CD14-positive monocyte (primary cell): ENCODE results near the gene ADAMTS17. TPM values are rescaled to one million over a fixed set of nuclear protein-coding genes. Genes with fewer than 3 reads are reported as not detected.

Source experiments
- DNase-seq, 3 donors: peaks; one replicate each; pipeline ENCODE4 v3.0.0-alpha.2; 2011 to 2022
- H2AFZ ChIP-seq: 2 replicates; pipeline ENCODE4 v1.6.0; 2012; ENCODE audit warnings: mild to moderate bottlenecking, low read depth, low read length, inconsistent platforms; ENCODE audit not compliant: insufficient read depth, poor library complexity, severe bottlenecking
- H3K27ac ChIP-seq, 2 donors: 1 replicate in 1 of 2; 2 replicates in 1 of 2; pipeline ENCODE4 v1.5.1; 2012 to 2013; ENCODE audit warnings: low read length in 2 of 2, control low read depth in 1 of 2, inconsistent platforms in 1 of 2, low read depth in 1 of 2, mild to moderate bottlenecking in 1 of 2
- H3K27me3 ChIP-seq, 2 donors: one replicate each; pipeline versions ENCODE4 v1.6.0 to v1.6.1; 2011 to 2013; ENCODE audit warnings: low read length in 2 of 2; ENCODE audit not compliant: control insufficient read depth in 2 of 2, insufficient read depth in 2 of 2
- H3K36me3 ChIP-seq, 2 donors: replicated peaks in 1 of 2; 1 replicate in 1 of 2; 2 replicates in 1 of 2; pipeline versions ENCODE4 v1.5.1 to v1.6.1; 2012 to 2013; ENCODE audit warnings: low read length in 2 of 2, control low read depth in 1 of 2, inconsistent platforms in 1 of 2, mild to moderate bottlenecking in 1 of 2; ENCODE audit not compliant: insufficient read depth in 2 of 2, control insufficient read depth in 1 of 2
- H3K4me1 ChIP-seq, 2 donors: 1 replicate in 1 of 2; 2 replicates in 1 of 2; pipeline versions ENCODE4 v1.5.1 to v1.6.1; 2012 to 2013; ENCODE audit warnings: low read length in 2 of 2, control low read depth in 1 of 2, inconsistent platforms in 1 of 2, mild to moderate bottlenecking in 1 of 2, moderate library complexity in 1 of 2; ENCODE audit not compliant: insufficient read depth in 2 of 2, control insufficient read depth in 1 of 2
- H3K4me2 ChIP-seq: replicated peaks from 2 replicates; pipeline ENCODE3; 2012; ENCODE audit warnings: low read length, moderate library complexity, mild to moderate bottlenecking; ENCODE audit not compliant: poor library complexity, severe bottlenecking; ENCODE audit errors: extremely low read depth
- H3K4me3 ChIP-seq, 3 experiments: fragments of 200-600 bp in 1 of 3; sonication (generic) in 1 of 3; replicated peaks in 1 of 3; 1 replicate in 2 of 3; 2 replicates in 1 of 3; pipeline ENCODE4 v1.5.1; 2011 to 2013; ENCODE audit warnings: low read length in 3 of 3, mild to moderate bottlenecking in 3 of 3, control low read depth in 2 of 3, low read depth in 2 of 3, inconsistent platforms in 1 of 3, moderate library complexity in 1 of 3
- H3K79me2 ChIP-seq: 2 replicates; pipeline ENCODE4 v1.6.0; 2012; ENCODE audit warnings: mild to moderate bottlenecking, control low read depth, inconsistent platforms, low read length, moderate library complexity; ENCODE audit not compliant: insufficient read depth
- H3K9ac ChIP-seq: 2 replicates; pipeline ENCODE4 v1.6.0; 2017; ENCODE audit warnings: low read length, mild to moderate bottlenecking; ENCODE audit not compliant: insufficient read depth, poor library complexity, severe bottlenecking
- H3K9me3 ChIP-seq, 2 donors: replicated peaks in 1 of 2; 1 replicate in 1 of 2; 2 replicates in 1 of 2; pipeline versions ENCODE4 v1.5.1 to v1.6.1; 2012 to 2013; ENCODE audit warnings: low read length in 2 of 2, control low read depth in 1 of 2; ENCODE audit not compliant: control insufficient read depth in 1 of 2, insufficient read depth in 1 of 2
- H4K20me1 ChIP-seq: 2 replicates; pipeline ENCODE4 v1.6.0; 2012; ENCODE audit warnings: mild to moderate bottlenecking, low read length, control low read depth, moderate library complexity; ENCODE audit not compliant: insufficient read depth
- H3K27ac Mint-ChIP-seq, 7 donors: one replicate each; pipeline ENCODE4 v1.8.0; 2020; ENCODE audit warnings: mild to moderate bottlenecking in 7 of 7, mixed read lengths in 7 of 7, moderate library complexity in 6 of 7, inconsistent platforms in 2 of 7
- H3K27me3 Mint-ChIP-seq, 3 donors: one replicate each; pipeline ENCODE4 v1.8.0; 2021 to 2022; ENCODE audit warnings: low read depth in 3 of 3, mild to moderate bottlenecking in 3 of 3, mixed read lengths in 3 of 3, moderate library complexity in 3 of 3, inconsistent platforms in 1 of 3
- H3K36me3 Mint-ChIP-seq, 2 donors: one replicate each; pipeline ENCODE4 v1.8.0; 2020; ENCODE audit warnings: mixed read lengths in 2 of 2, inconsistent platforms in 1 of 2, mild to moderate bottlenecking in 1 of 2
- H3K4me1 Mint-ChIP-seq: one replicate; pipeline ENCODE4 v1.8.0; 2020; ENCODE audit warnings: mild to moderate bottlenecking, mixed read lengths
- H3K4me3 Mint-ChIP-seq, 2 donors: one replicate each; pipeline ENCODE4 v1.8.0; 2020; ENCODE audit warnings: mild to moderate bottlenecking in 2 of 2, mixed read lengths in 2 of 2, moderate library complexity in 1 of 2
- H3K9me3 Mint-ChIP-seq, 7 donors: one replicate each; pipeline ENCODE4 v1.8.0; 2020 to 2022; ENCODE audit warnings: mixed read lengths in 7 of 7, mild to moderate bottlenecking in 6 of 7, moderate library complexity in 6 of 7, inconsistent platforms in 2 of 7
- CTCF ChIP-seq: fragments of 200-600 bp; IDR thresholded peaks from one replicate; pipeline ENCODE4 v1.8.0; 2022; ENCODE audit warnings: antibody characterized with exemption, mild to moderate bottlenecking
- WGBS: methylation state at CpG from one replicate; pipeline ENCODE4 v1.1.5; 2013; ENCODE audit warnings: missing lambda C conversion rate; ENCODE audit not compliant: insufficient coverage; 5-methylcytosine and 5-hydroxymethylcytosine counted together
- intact Hi-C, 2 donors: fragments of 100-400 bp; cut with micrococcal nuclease; formaldehyde crosslinking; loops; one replicate each; pipeline versions ENCODE4 v1.15.0 to v1.15.1; 2023
- polyA plus RNA-seq, 3 donors: library from polyadenylated mRNA; depleted of rRNA in 1 of 3; unstranded in 2 of 3; stranded (reverse) in 1 of 3; fragments of 300-500 nt in 2 of 3; fragments of >200 nt in 1 of 3; fragmentation: Illumina TruSeq in 2 of 3; gene quantifications; 1 replicate in 2 of 3; 2 replicates in 1 of 3; pipeline ENCODE4 v1.2.3, GENCODE V29; 2012 to 2021

Gene ADAMTS17
- polyA plus RNA-seq, 3 donors: 0.03 to 0.25 TPM; not detected in 1

- H3K9me3 ChIP-seq: no peaks in the 10 kb centered on the region
- TF ChIP-seq CTCF: no peak
- H3K4me3 ChIP-seq: no peak overlapping the region
- no peaks in the 10 kb centered on the region for H3K36me3 ChIP-seq
- peaks cover 2 to 16% (median 10%) of the 10 kb centered on the region in 7 donors for H3K9me3 Mint-ChIP-seq
- no peaks in the 10 kb centered on the region for H3K36me3 Mint-ChIP-seq
- H3K79me2 ChIP-seq: no peaks in the 10 kb centered on the region
- H3K27ac Mint-ChIP-seq: no peak overlapping the region
- H3K27ac ChIP-seq: no peak overlapping the region
- no peaks in the 10 kb centered on the region for H3K4me1 Mint-ChIP-seq
- H3K4me2 ChIP-seq: no peak overlapping the region
- no peak for DNase-seq
- intact Hi-C loops: no loop called here
- WGBS: 86% methylated on average over 4 of the region's 7 CpGs
- no peak overlapping the region for H3K9ac ChIP-seq
- H3K4me1 ChIP-seq: no peaks in the 10 kb centered on the region
- H3K27me3 Mint-ChIP-seq: peaks cover 2 to 8% (median 3%) of the 10 kb centered on the region in 3 donors
- no peaks in the 10 kb centered on the region for H3K27me3 ChIP-seq
- no peak overlapping the region for H3K4me3 Mint-ChIP-seq
- no peaks in the 10 kb centered on the region for H4K20me1 ChIP-seq
- no peak overlapping the region for H2AFZ ChIP-seq
Observed at GRCh38 chr15:99953886-99954285, 387.9 kb downstream of the ADAMTS17 start.

- Mint-ChIP-seq H3K36me3 (no peaks in the 10 kb centered on the region), H3K27ac (no peak overlapping the region), H3K9me3 (peaks cover 4 to 25% (median 13%) of the 10 kb centered on the region in 7 donors), H3K27me3 (peaks cover 2 to 4% (median 4%) of the 10 kb centered on the region in 3 donors), H3K4me1 (no peaks in the 10 kb centered on the region), H3K4me3 (no peak overlapping the region)
- intact Hi-C loops: no loop called here
- Histone ChIP-seq H3K36me3 (no peaks in the 10 kb centered on the region), H3K79me2 (no peaks in the 10 kb centered on the region), H3K4me2 (no peak overlapping the region), H4K20me1 (no peaks in the 10 kb centered on the region), H3K4me1 (no peaks in the 10 kb centered on the region), H2AFZ (no peak overlapping the region), H3K4me3 (no peak overlapping the region), H3K27me3 (no peaks in the 10 kb centered on the region), H3K27ac (no peak overlapping the region), H3K9ac (no peak overlapping the region), H3K9me3 (no peaks in the 10 kb centered on the region)
- no CpG with 5 or more reads among the region's 5 CpGs for WGBS
- DNase-seq: no peak
- no peak for TF ChIP-seq CTCF
Observed at GRCh38 chr15:99951511-99951910, 390.3 kb downstream of the ADAMTS17 start.
